NCI-H69 (cell line): ENCODE measurements around the gene IGSF21.
"Not testable (repeated sequence)": the region's sequence is repeated elsewhere in the genome, so short reads cannot be mapped to it uniquely, and the experiment has no call there.

Source experiments
- DNase-seq: peaks from one replicate; lab custom pipeline; 2025; lab: John Stamatoyannopoulos, UW

The IGSF21 gene

GRCh38 chr1:18145851-18146618, 38.4 kb downstream of the IGSF21 start:
- no peak for DNase-seq

- DNase-seq, result no peak
These were observed 39.3 kb downstream of the IGSF21 start for GRCh38 chr1:18146886-18147285.

GRCh38 chr1:18147672-18148071, 40.1 kb downstream of the IGSF21 start:
- no peak for DNase-seq

- no peak for DNase-seq
These were observed 40.9 kb downstream of the IGSF21 start for GRCh38 chr1:18148461-18148860.

- DNase-seq, result peak; percentile 55
These were observed 41.5 kb downstream of the IGSF21 start for GRCh38 chr1:18149027-18149641.

GRCh38 chr1:18151436-18152122, 44.0 kb downstream of the IGSF21 start:
- DNase-seq, result no peak

- DNase-seq, result no peak
These were observed 47.0 kb downstream of the IGSF21 start for GRCh38 chr1:18154430-18155194.

GRCh38 chr1:18155881-18156385, 48.3 kb downstream of the IGSF21 start:
- peak; percentile 77 for DNase-seq

- no peak for DNase-seq
These were observed 49.8 kb downstream of the IGSF21 start for GRCh38 chr1:18157352-18157751.

GRCh38 chr1:18157968-18158367, 50.4 kb downstream of the IGSF21 start:
- no peak for DNase-seq

- no peak for DNase-seq
These were observed 51.1 kb downstream of the IGSF21 start for GRCh38 chr1:18158714-18159113.

GRCh38 chr1:18160290-18160942, 52.8 kb downstream of the IGSF21 start:
- no peak for DNase-seq

GRCh38 chr1:18161690-18162089, 54.1 kb downstream of the IGSF21 start:
- DNase-seq, result no peak

- DNase-seq, result not testable (repeated sequence)
These were observed 58.0 kb downstream of the IGSF21 start for GRCh38 chr1:18165640-18166039.

GRCh38 chr1:18166341-18166740, 58.7 kb downstream of the IGSF21 start:
- no peak for DNase-seq

GRCh38 chr1:18166929-18167328, 59.3 kb downstream of the IGSF21 start:
- DNase-seq, result no peak

GRCh38 chr1:18170444-18170843, 62.8 kb downstream of the IGSF21 start:
- DNase-seq, result no peak

GRCh38 chr1:18174037-18174436, 66.4 kb downstream of the IGSF21 start:
- no peak for DNase-seq

- DNase-seq, result no peak
These were observed 67.5 kb downstream of the IGSF21 start for GRCh38 chr1:18175051-18175450.

- peak; percentile 42 for DNase-seq
These were observed 68.2 kb downstream of the IGSF21 start for GRCh38 chr1:18175530-18176377.

- no peak for DNase-seq
These were observed 69.0 kb downstream of the IGSF21 start for GRCh38 chr1:18176619-18177018.
